Ishikawa (cell line): ENCODE measurements around the gene SULT1C4.

ENCODE experiments used
- CEBPB ChIP-seq: IDR thresholded peaks from 2 replicates; pipeline ENCODE4 v1.6.1; 2012
- CREB1 ChIP-seq: IDR thresholded peaks from 2 replicates; pipeline ENCODE4 v1.6.1; 2012; ENCODE audit warnings: low read depth
- EGR1 ChIP-seq: IDR thresholded peaks from 2 replicates; pipeline ENCODE4 v1.6.1; 2012
- EP300 ChIP-seq: IDR thresholded peaks from 2 replicates; pipeline ENCODE4 v1.6.1; 2012; ENCODE audit warnings: borderline replicate concordance
- FOXM1 ChIP-seq: IDR thresholded peaks from 2 replicates; pipeline ENCODE4 v1.6.1; 2012; ENCODE audit warnings: low read depth, borderline replicate concordance
- NFIC ChIP-seq: IDR thresholded peaks from 2 replicates; pipeline ENCODE4 v1.6.1; 2012
- RAD21 ChIP-seq: IDR thresholded peaks from 2 replicates; pipeline ENCODE4 v1.6.1; 2012; ENCODE audit warnings: low read depth
- REST ChIP-seq: IDR thresholded peaks from 2 replicates; pipeline ENCODE4 v1.6.1; 2012; ENCODE audit warnings: low read depth, mild to moderate bottlenecking
- TAF1 ChIP-seq: IDR thresholded peaks from 2 replicates; pipeline ENCODE4 v1.6.1; 2012; ENCODE audit warnings: low read depth, mild to moderate bottlenecking
- TCF12 ChIP-seq: IDR thresholded peaks from 2 replicates; pipeline ENCODE4 v1.6.1; 2012; ENCODE audit warnings: low read depth
- TEAD4 ChIP-seq: IDR thresholded peaks from 2 replicates; pipeline ENCODE4 v1.6.1; 2012
- USF1 ChIP-seq: IDR thresholded peaks from 2 replicates; pipeline ENCODE4 v1.6.1; 2012
- YY1 ChIP-seq: IDR thresholded peaks from 2 replicates; pipeline ENCODE4 v1.6.1; 2012; ENCODE audit warnings: low read depth
- ZBTB7A ChIP-seq: IDR thresholded peaks from 2 replicates; pipeline ENCODE4 v1.6.1; 2012; ENCODE audit warnings: low read depth
- TF ChIP-seq, protein P1 (sequence below): IDR thresholded peaks from 2 replicates; pipeline ENCODE4 v1.6.1; 2012

The SULT1C4 gene

GRCh38 chr2:108404784-108405397, 27.1 kb downstream of the SULT1C4 start:
- TF ChIP-seq FOXM1: no peak
- no peak for TF ChIP-seq NFIC
- TF ChIP-seq EGR1: no peak
- TF ChIP-seq YY1: no peak
- no peak for TF ChIP-seq ZBTB7A
- TF ChIP-seq CREB1: no peak
- TF ChIP-seq RAD21: no peak
- no peak for TF ChIP-seq USF1

DNA sequence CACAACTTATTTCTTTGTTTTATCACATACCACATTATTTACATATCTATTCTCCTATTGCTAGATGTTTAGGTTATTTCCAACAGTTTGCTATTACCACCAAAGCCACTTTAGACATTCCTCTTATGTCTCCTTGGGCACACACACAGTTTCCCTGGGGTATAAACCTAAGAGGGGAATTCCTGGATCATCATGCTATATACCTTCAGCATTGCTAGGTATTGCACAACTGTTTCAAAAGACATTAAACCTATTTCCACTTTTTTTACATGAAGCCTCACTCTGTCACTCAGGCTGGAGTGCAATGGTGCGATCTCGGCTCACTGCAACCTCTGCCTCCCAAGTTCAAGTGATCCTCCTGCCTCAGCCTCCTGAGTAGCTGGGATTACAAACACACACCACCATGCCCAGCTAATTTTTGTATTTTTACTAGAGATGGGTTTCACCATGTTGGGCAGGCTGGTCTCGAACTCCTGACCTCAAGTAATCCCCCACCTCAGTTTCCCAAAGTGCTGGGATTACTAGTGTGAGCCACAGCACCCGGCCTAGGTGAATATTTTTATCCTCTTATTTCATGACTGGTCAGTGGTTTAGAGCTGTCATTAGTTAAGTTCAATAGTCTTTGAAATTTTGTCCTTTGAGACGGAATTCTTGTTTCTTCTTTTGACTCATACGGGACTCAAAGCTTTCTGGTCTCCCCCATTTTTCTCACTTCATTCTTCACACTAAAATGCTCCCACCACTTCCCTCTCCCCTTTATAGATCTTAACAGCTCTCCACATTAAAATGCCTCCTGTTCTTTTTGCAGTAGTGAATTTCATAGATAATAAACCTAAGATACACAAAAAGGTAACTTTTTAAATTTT, 30.3 kb downstream of the SULT1C4 start:
- TF ChIP-seq, protein P1, sequence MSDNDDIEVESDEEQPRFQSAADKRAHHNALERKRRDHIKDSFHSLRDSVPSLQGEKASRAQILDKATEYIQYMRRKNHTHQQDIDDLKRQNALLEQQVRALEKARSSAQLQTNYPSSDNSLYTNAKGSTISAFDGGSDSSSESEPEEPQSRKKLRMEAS: no peak
- TF ChIP-seq USF1: no peak
- TF ChIP-seq YY1: no peak
- no peak for TF ChIP-seq CREB1
- no peak for TF ChIP-seq FOXM1
- no peak for TF ChIP-seq RAD21
- TF ChIP-seq NFIC: no peak
- TF ChIP-seq TEAD4: no peak
- TF ChIP-seq EGR1: no peak
- TF ChIP-seq EP300: no peak
- TF ChIP-seq TAF1: no peak

DNA sequence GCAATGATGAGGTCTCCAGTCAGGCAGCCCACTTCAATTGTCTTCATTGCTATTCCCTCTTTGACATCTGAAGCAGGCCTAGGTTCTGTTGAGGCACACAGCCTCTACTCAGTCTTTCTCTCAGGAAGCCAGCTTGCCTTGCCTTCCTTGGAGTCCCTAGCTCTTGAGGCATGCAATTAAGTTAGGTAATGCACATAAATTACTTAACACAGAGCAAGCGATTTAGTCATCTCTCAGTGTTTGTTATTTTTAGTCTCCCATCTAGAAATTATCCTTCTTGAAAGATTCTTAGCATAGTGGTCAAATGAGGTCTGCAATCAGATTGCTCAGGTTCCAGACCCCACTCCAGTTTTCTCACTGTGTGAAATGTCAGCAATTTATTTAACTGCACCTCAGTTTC, 32.0 kb downstream of the SULT1C4 start:
- TF ChIP-seq YY1 (no peak), NFIC (no peak), TCF12 (no peak)

DNA sequence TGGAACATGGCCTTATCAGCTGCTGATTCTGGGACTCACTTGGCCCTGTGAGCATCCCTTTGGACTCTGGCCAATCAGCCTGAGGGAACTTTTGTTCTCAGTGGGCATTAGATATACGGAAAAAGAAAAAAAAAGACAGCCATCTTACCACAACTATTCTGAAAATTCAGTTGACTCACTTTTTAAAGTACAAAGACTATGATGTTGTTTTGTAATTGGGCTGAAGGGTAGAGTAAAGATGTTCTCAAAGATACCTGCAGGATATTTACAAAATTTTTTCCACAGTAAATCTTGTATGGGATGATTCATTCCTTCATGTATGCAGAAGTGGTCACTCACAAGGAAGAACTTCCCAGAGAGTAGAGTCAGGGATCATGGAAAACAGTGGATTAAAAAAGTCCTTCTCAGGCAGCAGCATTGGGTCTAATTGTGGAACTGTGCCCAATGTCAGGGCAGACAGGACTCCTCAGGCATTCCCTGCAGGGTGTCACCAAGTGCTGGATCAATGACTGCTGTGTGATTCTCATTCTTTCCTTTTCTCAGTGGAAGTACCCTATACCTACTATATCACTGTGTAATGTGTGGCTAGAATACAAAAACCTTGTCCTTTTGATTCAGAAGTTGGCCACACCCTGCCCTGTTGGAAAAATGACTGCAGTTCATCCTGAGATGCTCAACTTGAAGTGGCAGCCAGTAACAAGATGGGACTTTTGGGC, 35.4 kb downstream of the SULT1C4 start:
- TF ChIP-seq FOXM1 (no peak), NFIC (no peak), CEBPB (no peak), ZBTB7A (no peak), USF1 (no peak), EGR1 (no peak), REST (no peak), TEAD4 (no peak), TCF12 (no peak), EP300 (no peak), CREB1 (no peak), RAD21 (no peak), YY1 (no peak), TAF1 (no peak)
- TF ChIP-seq, protein P1: no peak

GRCh38 chr2:108413711-108414095, 35.9 kb downstream of the SULT1C4 start:
- TF ChIP-seq YY1 (no peak), RAD21 (no peak), CREB1 (no peak), USF1 (no peak), REST (no peak)
